ENCODE measurements around the gene ATP1A1. TPM values are rescaled to one million over a fixed set of nuclear protein-coding genes. Genes with fewer than 3 reads are reported as not detected.
A peak's percentile ranks its signal among the peaks of the same experiment; 100 is the strongest.

Gene ATP1A1
- total RNA-seq, 4 donors from 2014 or later = 103 to 257 (median 204) TPM

- no peak overlapping the region for H3K27ac ChIP-seq
- DNase-seq (no peak), ATAC-seq (no peak)
- H3K4me1 ChIP-seq = peaks cover 16 to 24% of the 10 kb centered on the region in 2 donors
- in situ Hi-C loops (cut with MboI; ENCODE audit: low sequenced_read_pairs in 4 of 4) = no loop called here
- H3K36me3 ChIP-seq = peaks cover 2 to 70% of the 10 kb centered on the region in 2 donors
- TF ChIP-seq POLR2A (IDR thresholded peaks at IDR 0.05) (no peak), CTCF (IDR thresholded peaks at IDR 0.05 in 4 of 5, conservative IDR thresholded peaks at IDR 0.05 in 1 of 5) (no peak)
- H3K4me3 ChIP-seq = no peak overlapping the region
- no peaks in the 10 kb centered on the region for H3K27me3 ChIP-seq
- H3K9me3 ChIP-seq = no peaks in the 10 kb centered on the region
- intact Hi-C loops (cut with DNase I; ENCODE audit: low total_unique reads) = no loop called here
These were observed 13.0 kb downstream of the ATP1A1 start for GRCh38 chr1:116386042-116386441.

- no peaks in the 10 kb centered on the region for H3K9me3 ChIP-seq
- peaks cover under 1 to 9% of the 10 kb centered on the region in 2 donors for H3K4me1 ChIP-seq
- no peak for DNase-seq
- TF ChIP-seq CTCF (IDR thresholded peaks at IDR 0.05 in 4 of 5, conservative IDR thresholded peaks at IDR 0.05 in 1 of 5) (no peak), POLR2A (IDR thresholded peaks at IDR 0.05) (no peak)
- H3K4me3 ChIP-seq = no peak overlapping the region
- H3K27ac ChIP-seq = no peak overlapping the region
- no peaks in the 10 kb centered on the region for H3K27me3 ChIP-seq
- peaks cover 2 to 85% of the 10 kb centered on the region in 2 donors for H3K36me3 ChIP-seq
- intact Hi-C loops (cut with DNase I; ENCODE audit: low total_unique reads) (no loop called here), in situ Hi-C loops (cut with MboI; ENCODE audit: low sequenced_read_pairs in 4 of 4) (no loop called here)
- no peak for ATAC-seq
These were observed 14.5 kb downstream of the ATP1A1 start for GRCh38 chr1:116387551-116387950.

DNA sequence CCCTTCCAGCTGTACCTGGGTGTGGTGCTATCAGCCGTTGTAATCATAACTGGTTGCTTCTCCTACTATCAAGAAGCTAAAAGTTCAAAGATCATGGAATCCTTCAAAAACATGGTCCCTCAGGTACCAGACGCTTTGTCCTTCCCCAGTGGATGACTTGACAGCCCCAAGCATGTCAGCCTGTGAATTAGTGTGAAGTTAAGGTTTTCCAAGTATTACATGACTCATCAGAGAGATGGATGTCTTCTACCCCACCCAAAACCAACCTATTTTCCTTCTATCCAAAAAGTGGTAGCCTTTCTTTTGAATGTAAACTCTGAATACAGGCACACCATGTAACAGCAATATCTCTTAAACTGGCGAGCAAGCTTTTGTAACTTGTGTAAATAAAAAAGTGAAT lies 15.1 kb downstream of the ATP1A1 start:
- in situ Hi-C loops (cut with MboI; ENCODE audit: low sequenced_read_pairs in 4 of 4) (no loop called here), intact Hi-C loops (cut with DNase I; ENCODE audit: low total_unique reads) (no loop called here)
- ATAC-seq (no peak), DNase-seq (no peak)
- Histone ChIP-seq H3K27me3 (no peaks in the 10 kb centered on the region), H3K36me3 (peaks cover 2 to 90% of the 10 kb centered on the region in 2 donors), H3K4me3 (no peak overlapping the region), H3K4me1 (peaks cover 0 to 3% of the 10 kb centered on the region in 2 donors), H3K9me3 (no peaks in the 10 kb centered on the region), H3K27ac (no peak overlapping the region)
- TF ChIP-seq POLR2A (IDR thresholded peaks at IDR 0.05) = no peak
- no peak for TF ChIP-seq CTCF (IDR thresholded peaks at IDR 0.05 in 4 of 5, conservative IDR thresholded peaks at IDR 0.05 in 1 of 5)

DNA sequence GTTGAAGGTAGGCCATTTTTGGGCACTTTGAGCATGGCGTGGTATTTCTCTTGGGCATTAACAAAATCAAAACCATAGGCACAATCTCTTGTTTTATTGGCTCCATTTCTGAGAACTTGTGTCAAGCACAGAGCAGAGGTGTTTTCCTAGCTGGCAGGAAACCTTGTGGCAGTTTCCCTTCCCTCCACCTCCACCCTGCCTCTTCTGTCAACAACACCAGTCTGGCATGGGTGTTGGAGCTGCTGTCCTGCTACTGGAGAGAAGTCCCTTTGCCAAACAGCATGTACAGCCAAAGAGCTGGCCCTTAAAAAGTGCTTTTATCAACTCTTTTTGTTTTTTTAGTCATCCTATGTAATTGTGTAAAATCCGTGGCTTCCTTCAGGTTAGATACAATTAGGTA lies 16.0 kb downstream of the ATP1A1 start:
- Histone ChIP-seq H3K4me3 (no peak overlapping the region), H3K27me3 (no peaks in the 10 kb centered on the region), H3K9me3 (no peaks in the 10 kb centered on the region), H3K36me3 (peaks cover 2 to 94% of the 10 kb centered on the region in 2 donors), H3K4me1 (no peaks in the 10 kb centered on the region), H3K27ac (peak overlapping the region in 1 of 4 donors; percentile 66)
- TF ChIP-seq POLR2A (IDR thresholded peaks at IDR 0.05) (no peak), CTCF (IDR thresholded peaks at IDR 0.05 in 4 of 5, conservative IDR thresholded peaks at IDR 0.05 in 1 of 5) (no peak)
- in situ Hi-C loops (cut with MboI; ENCODE audit: low sequenced_read_pairs in 4 of 4) (no loop called here), intact Hi-C loops (cut with DNase I; ENCODE audit: low total_unique reads) (no loop called here)
- ATAC-seq (no peak), DNase-seq (no peak)

- no peaks in the 10 kb centered on the region for H3K4me1 ChIP-seq
- DNase-seq (no peak), ATAC-seq (no peak)
- peak overlapping the region in 1 of 4 donors; percentile 66 for H3K27ac ChIP-seq
- no peak for TF ChIP-seq POLR2A (IDR thresholded peaks at IDR 0.05)
- no peak for TF ChIP-seq CTCF (IDR thresholded peaks at IDR 0.05 in 4 of 5, conservative IDR thresholded peaks at IDR 0.05 in 1 of 5)
- in situ Hi-C loops (cut with MboI; ENCODE audit: low sequenced_read_pairs in 4 of 4) = no loop called here
- no peaks in the 10 kb centered on the region for H3K27me3 ChIP-seq
- intact Hi-C loops (cut with DNase I; ENCODE audit: low total_unique reads) = no loop called here
- H3K4me3 ChIP-seq = no peak overlapping the region
- no peaks in the 10 kb centered on the region for H3K9me3 ChIP-seq
- H3K36me3 ChIP-seq = peaks cover 3 to 94% of the 10 kb centered on the region in 2 donors
These were observed 16.6 kb downstream of the ATP1A1 start for GRCh38 chr1:116389686-116390085.

Measured in gastrocnemius medialis (tissue), 4 donors.